Measurements from ENCODE around the gene PIWIL1.

The PIWIL1 gene

GRCh38 chr12:130322263-130322662, 15.4 kb upstream of the PIWIL1 start:
- H3K9me3 ChIP-seq (ENCODE audit: severe bottlenecking): no peaks in the 10 kb centered on the region
- H3K4me3 ChIP-seq (ENCODE audit: severe bottlenecking): no peak overlapping the region
- peaks cover 89% of the 10 kb centered on the region for H3K27me3 ChIP-seq (ENCODE audit: insufficient read depth, poor library complexity, severe bottlenecking)
- ATAC-seq (ENCODE audit: low read depth) (no peak), DNase-seq (ENCODE audit: low spot score) (no peak)
- no peak overlapping the region for H3K27ac ChIP-seq (ENCODE audit: poor library complexity, severe bottlenecking)
- TF ChIP-seq CTCF (IDR thresholded peaks at IDR 0.05; ENCODE audit: poor library complexity, severe bottlenecking): no peak
- no peaks in the 10 kb centered on the region; the same call in 1 of the 2 replicates for H3K36me3 ChIP-seq (ENCODE audit: low read depth)
- no peaks in the 10 kb centered on the region for H3K4me1 ChIP-seq (ENCODE audit: insufficient read depth, poor library complexity, severe bottlenecking)

- DNase-seq (ENCODE audit: low spot score) (no peak), ATAC-seq (ENCODE audit: low read depth) (no peak)
- Histone ChIP-seq H3K9me3 (ENCODE audit: severe bottlenecking) (no peaks in the 10 kb centered on the region), H3K27me3 (ENCODE audit: insufficient read depth, poor library complexity, severe bottlenecking) (peaks cover 37% of the 10 kb centered on the region), H3K36me3 (ENCODE audit: low read depth) (no peaks in the 10 kb centered on the region), H3K4me3 (ENCODE audit: severe bottlenecking) (no peak overlapping the region), H3K4me1 (ENCODE audit: insufficient read depth, poor library complexity, severe bottlenecking) (no peaks in the 10 kb centered on the region), H3K27ac (ENCODE audit: poor library complexity, severe bottlenecking) (no peak overlapping the region)
- no peak for TF ChIP-seq CTCF (IDR thresholded peaks at IDR 0.05; ENCODE audit: poor library complexity, severe bottlenecking)
Observed at GRCh38 chr12:130330685-130331084, 7.0 kb upstream of the PIWIL1 start.

- Histone ChIP-seq H3K27ac (ENCODE audit: poor library complexity, severe bottlenecking) (no peak overlapping the region), H3K4me1 (ENCODE audit: insufficient read depth, poor library complexity, severe bottlenecking) (no peaks in the 10 kb centered on the region), H3K36me3 (ENCODE audit: low read depth) (no peaks in the 10 kb centered on the region), H3K4me3 (ENCODE audit: severe bottlenecking) (no peak overlapping the region), H3K27me3 (ENCODE audit: insufficient read depth, poor library complexity, severe bottlenecking) (peaks cover 32% of the 10 kb centered on the region), H3K9me3 (ENCODE audit: severe bottlenecking) (no peaks in the 10 kb centered on the region)
- DNase-seq (ENCODE audit: low spot score): no peak
- no peak for TF ChIP-seq CTCF (IDR thresholded peaks at IDR 0.05; ENCODE audit: poor library complexity, severe bottlenecking)
- ATAC-seq (ENCODE audit: low read depth): no peak
Observed at GRCh38 chr12:130331146-130331545, 6.5 kb upstream of the PIWIL1 start.

GRCh38 chr12:130333341-130333740, 4.3 kb upstream of the PIWIL1 start:
- TF ChIP-seq CTCF (IDR thresholded peaks at IDR 0.05; ENCODE audit: poor library complexity, severe bottlenecking): no peak
- H3K4me3 ChIP-seq (ENCODE audit: severe bottlenecking): no peak overlapping the region
- ATAC-seq (ENCODE audit: low read depth): no peak
- DNase-seq (ENCODE audit: low spot score): no peak
- H3K36me3 ChIP-seq (ENCODE audit: low read depth): no peaks in the 10 kb centered on the region
- H3K27me3 ChIP-seq (ENCODE audit: insufficient read depth, poor library complexity, severe bottlenecking): peaks cover 13% of the 10 kb centered on the region
- H3K9me3 ChIP-seq (ENCODE audit: severe bottlenecking): no peaks in the 10 kb centered on the region
- no peaks in the 10 kb centered on the region for H3K4me1 ChIP-seq (ENCODE audit: insufficient read depth, poor library complexity, severe bottlenecking)
- no peak overlapping the region for H3K27ac ChIP-seq (ENCODE audit: poor library complexity, severe bottlenecking)

GRCh38 chr12:130334399-130334798, 3.3 kb upstream of the PIWIL1 start:
- Histone ChIP-seq H3K9me3 (ENCODE audit: severe bottlenecking) (no peaks in the 10 kb centered on the region), H3K36me3 (ENCODE audit: low read depth) (no peaks in the 10 kb centered on the region), H3K27me3 (ENCODE audit: insufficient read depth, poor library complexity, severe bottlenecking) (peaks cover 11% of the 10 kb centered on the region), H3K4me1 (ENCODE audit: insufficient read depth, poor library complexity, severe bottlenecking) (peaks cover 4% of the 10 kb centered on the region), H3K4me3 (ENCODE audit: severe bottlenecking) (no peak overlapping the region), H3K27ac (ENCODE audit: poor library complexity, severe bottlenecking) (no peak overlapping the region)
- ATAC-seq (ENCODE audit: low read depth) (no peak), DNase-seq (ENCODE audit: low spot score) (no peak)
- TF ChIP-seq CTCF (IDR thresholded peaks at IDR 0.05; ENCODE audit: poor library complexity, severe bottlenecking): no peak

Data from RWPE2 (cell line).